ENCODE measurements around the gene VASH1.

- TF ChIP-seq CTCF (IDR thresholded peaks at IDR 0.05; ENCODE audit: low read length) (no peak), EZH2 (IDR thresholded peaks at IDR 0.05; ENCODE audit: borderline replicate concordance, low read length) (no peak)
Measured at GRCh38 chr14:76715511-76716081, 45.7 kb upstream of the VASH1 start.
